ENCODE measurements around the gene MAP3K5. TPM values are rescaled to one million over a fixed set of nuclear protein-coding genes. Genes with fewer than 3 reads are reported as not detected.
A peak's percentile ranks its signal among the peaks of the same experiment; 100 is the strongest.

The MAP3K5 gene
- total and polyA plus RNA-seq, 9 of the 15 experiments (the other 6 are each of a cell fraction or from before 2014, with no cell fraction given) = 2.2 to 13.0 (median 9.9) TPM

DNA sequence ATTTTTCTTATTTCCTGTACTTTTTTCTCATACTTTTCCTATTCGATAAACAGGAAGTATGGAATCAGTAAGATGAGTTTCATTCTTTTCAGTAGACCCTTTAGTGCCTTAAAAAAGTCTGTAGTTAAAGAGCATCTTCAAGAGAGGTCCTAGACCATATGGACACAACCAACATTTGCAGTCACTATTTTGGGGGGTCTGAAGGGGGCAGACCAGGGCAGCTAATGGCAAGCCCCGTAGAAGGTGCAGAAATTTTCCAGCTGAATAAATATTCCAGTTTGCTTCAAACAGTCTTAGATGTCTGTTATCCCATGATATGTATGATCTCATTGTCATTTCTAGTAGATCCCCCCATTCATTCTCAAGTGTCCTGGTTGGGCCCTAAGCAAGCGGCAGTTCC lies 52.8 kb downstream of the MAP3K5 start (continued):
- TF ChIP-seq, protein P1, sequence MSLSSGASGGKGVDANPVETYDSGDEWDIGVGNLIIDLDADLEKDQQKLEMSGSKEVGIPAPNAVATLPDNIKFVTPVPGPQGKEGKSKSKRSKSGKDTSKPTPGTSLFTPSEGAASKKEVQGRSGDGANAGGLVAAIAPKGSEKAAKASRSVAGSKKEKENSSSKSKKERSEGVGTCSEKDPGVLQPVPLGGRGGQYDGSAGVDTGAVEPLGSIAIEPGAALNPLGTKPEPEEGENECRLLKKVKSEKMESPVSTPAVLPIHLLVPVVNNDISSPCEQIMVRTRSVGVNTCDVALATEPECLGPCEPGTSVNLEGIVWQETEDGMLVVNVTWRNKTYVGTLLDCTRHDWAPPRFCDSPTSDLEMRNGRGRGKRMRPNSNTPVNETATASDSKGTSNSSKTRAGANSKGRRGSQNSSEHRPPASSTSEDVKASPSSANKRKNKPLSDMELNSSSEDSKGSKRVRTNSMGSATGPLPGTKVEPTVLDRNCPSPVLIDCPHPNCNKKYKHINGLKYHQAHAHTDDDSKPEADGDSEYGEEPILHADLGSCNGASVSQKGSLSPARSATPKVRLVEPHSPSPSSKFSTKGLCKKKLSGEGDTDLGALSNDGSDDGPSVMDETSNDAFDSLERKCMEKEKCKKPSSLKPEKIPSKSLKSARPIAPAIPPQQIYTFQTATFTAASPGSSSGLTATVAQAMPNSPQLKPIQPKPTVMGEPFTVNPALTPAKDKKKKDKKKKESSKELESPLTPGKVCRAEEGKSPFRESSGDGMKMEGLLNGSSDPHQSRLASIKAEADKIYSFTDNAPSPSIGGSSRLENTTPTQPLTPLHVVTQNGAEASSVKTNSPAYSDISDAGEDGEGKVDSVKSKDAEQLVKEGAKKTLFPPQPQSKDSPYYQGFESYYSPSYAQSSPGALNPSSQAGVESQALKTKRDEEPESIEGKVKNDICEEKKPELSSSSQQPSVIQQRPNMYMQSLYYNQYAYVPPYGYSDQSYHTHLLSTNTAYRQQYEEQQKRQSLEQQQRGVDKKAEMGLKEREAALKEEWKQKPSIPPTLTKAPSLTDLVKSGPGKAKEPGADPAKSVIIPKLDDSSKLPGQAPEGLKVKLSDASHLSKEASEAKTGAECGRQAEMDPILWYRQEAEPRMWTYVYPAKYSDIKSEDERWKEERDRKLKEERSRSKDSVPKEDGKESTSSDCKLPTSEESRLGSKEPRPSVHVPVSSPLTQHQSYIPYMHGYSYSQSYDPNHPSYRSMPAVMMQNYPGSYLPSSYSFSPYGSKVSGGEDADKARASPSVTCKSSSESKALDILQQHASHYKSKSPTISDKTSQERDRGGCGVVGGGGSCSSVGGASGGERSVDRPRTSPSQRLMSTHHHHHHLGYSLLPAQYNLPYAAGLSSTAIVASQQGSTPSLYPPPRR (CRISPR knock-in tag; IDR thresholded peaks at IDR 0.05; ENCODE audit: borderline replicate concordance) = no peak
- TF ChIP-seq, protein P2, sequence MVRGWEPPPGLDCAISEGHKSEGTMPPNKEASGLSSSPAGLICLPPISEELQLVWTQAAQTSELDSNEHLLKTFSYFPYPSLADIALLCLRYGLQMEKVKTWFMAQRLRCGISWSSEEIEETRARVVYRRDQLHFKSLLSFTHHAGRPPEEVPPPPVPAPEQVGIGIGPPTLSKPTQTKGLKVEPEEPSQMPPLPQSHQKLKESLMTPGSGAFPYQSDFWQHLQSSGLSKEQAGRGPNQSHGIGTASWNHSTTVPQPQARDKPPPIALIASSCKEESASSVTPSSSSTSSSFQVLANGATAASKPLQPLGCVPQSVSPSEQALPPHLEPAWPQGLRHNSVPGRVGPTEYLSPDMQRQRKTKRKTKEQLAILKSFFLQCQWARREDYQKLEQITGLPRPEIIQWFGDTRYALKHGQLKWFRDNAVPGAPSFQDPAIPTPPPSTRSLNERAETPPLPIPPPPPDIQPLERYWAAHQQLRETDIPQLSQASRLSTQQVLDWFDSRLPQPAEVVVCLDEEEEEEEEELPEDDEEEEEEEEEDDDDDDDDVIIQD (CRISPR knock-in tag; IDR thresholded peaks at IDR 0.05) = no peak
- TF ChIP-seq ZBTB7A (IDR thresholded peaks at IDR 0.05; ENCODE audit: borderline replicate concordance, control insufficient read depth, low read depth, low read length) = 0 out of 2 replicates have a peak, but pooled peaks have one; percentile 33
- no peak for TF ChIP-seq KAT8 (IDR thresholded peaks at IDR 0.05; ENCODE audit: low read depth)
- TF ChIP-seq BRD9 (IDR thresholded peaks at IDR 0.05; ENCODE audit: low read depth, partially characterized antibody) = no peak
- TF ChIP-seq CCNT2 (IDR thresholded peaks at IDR 0.05; ENCODE audit: borderline replicate concordance, extremely low read depth, insufficient read length, low read depth, low read length) = no peak
- TF ChIP-seq, protein P3, sequence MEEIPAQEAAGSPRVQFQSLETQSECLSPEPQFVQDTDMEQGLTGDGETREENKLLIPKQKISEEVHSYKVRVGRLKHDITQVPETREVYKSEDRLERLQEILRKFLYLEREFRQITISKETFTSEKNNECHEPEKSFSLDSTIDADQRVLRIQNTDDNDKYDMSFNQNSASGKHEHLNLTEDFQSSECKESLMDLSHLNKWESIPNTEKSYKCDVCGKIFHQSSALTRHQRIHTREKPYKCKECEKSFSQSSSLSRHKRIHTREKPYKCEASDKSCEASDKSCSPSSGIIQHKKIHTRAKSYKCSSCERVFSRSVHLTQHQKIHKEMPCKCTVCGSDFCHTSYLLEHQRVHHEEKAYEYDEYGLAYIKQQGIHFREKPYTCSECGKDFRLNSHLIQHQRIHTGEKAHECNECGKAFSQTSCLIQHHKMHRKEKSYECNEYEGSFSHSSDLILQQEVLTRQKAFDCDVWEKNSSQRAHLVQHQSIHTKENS (CRISPR knock-in tag; IDR thresholded peaks at IDR 0.05) = no peak
- no peak for TF ChIP-seq NFE2 (IDR thresholded peaks at IDR 0.05; ENCODE audit: low read depth)
- TF ChIP-seq, protein P4, sequence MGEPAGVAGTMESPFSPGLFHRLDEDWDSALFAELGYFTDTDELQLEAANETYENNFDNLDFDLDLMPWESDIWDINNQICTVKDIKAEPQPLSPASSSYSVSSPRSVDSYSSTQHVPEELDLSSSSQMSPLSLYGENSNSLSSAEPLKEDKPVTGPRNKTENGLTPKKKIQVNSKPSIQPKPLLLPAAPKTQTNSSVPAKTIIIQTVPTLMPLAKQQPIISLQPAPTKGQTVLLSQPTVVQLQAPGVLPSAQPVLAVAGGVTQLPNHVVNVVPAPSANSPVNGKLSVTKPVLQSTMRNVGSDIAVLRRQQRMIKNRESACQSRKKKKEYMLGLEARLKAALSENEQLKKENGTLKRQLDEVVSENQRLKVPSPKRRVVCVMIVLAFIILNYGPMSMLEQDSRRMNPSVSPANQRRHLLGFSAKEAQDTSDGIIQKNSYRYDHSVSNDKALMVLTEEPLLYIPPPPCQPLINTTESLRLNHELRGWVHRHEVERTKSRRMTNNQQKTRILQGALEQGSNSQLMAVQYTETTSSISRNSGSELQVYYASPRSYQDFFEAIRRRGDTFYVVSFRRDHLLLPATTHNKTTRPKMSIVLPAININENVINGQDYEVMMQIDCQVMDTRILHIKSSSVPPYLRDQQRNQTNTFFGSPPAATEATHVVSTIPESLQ (CRISPR knock-in tag; IDR thresholded peaks at IDR 0.05) = no peak
- TF ChIP-seq SPI1 (IDR thresholded peaks at IDR 0.05; ENCODE audit: borderline replicate concordance, low read depth, low read length) = no peak
- TF ChIP-seq ZC3H11A (IDR thresholded peaks at IDR 0.05; ENCODE audit: low read depth, low read length) = no peak
- TF ChIP-seq, protein P5, sequence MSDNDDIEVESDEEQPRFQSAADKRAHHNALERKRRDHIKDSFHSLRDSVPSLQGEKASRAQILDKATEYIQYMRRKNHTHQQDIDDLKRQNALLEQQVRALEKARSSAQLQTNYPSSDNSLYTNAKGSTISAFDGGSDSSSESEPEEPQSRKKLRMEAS (CRISPR knock-in tag; IDR thresholded peaks at IDR 0.05) = no peak
